Lower leg skin (tissue), 3 donors: ENCODE measurements around the gene S100A14.

Source experiments
- POLR2A ChIP-seq, 2 donors: fragments of 450-650 bp; IDR thresholded peaks; one replicate each; pipeline ENCODE4 v1.6.1; 2016 to 2017; ENCODE audit warnings: antibody characterized with exemption in 2 of 2, mild to moderate bottlenecking in 1 of 2, moderate library complexity in 1 of 2
- TF ChIP-seq, protein P1 (sequence below), 3 donors: fragments of 450-650 bp; IDR thresholded peaks; one replicate each; pipeline ENCODE4 v1.5.1; 2016; ENCODE audit warnings: antibody characterized with exemption in 3 of 3, mild to moderate bottlenecking in 3 of 3, moderate library complexity in 2 of 3

DNA sequence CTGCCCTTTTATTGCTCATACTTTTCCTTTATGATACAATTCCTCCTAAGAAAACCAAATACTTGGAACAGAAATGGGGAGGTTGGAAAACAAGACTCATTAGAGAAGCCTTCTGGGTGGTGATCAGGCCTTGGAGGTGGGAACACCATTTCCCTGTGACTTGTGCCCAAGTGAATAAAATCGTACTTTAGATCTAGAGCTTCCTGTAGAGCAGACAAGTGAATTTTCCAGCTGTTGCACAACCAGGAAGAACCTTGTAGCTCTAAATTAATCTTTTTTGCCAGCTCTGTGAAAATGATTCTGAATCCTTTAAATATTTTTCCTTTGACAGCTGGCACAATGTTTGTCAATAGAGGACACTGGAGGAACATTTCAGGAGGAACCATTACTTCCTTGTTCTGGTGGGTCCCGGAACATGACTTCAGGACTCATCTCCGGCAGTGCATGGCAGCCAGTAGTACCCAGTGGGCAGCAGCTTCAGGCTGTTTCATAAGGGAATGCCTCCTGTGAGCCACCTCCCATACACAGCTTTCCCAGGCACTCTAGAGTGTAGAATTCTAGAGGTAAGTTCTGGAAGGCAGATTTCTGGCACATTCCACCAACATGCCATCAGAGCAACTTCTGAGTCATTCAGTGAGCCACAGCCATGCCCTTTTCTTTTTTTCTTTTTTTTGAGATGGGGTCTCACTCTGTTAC is 36.8 kb upstream of the S100A14 start:
- TF ChIP-seq, protein P1, sequence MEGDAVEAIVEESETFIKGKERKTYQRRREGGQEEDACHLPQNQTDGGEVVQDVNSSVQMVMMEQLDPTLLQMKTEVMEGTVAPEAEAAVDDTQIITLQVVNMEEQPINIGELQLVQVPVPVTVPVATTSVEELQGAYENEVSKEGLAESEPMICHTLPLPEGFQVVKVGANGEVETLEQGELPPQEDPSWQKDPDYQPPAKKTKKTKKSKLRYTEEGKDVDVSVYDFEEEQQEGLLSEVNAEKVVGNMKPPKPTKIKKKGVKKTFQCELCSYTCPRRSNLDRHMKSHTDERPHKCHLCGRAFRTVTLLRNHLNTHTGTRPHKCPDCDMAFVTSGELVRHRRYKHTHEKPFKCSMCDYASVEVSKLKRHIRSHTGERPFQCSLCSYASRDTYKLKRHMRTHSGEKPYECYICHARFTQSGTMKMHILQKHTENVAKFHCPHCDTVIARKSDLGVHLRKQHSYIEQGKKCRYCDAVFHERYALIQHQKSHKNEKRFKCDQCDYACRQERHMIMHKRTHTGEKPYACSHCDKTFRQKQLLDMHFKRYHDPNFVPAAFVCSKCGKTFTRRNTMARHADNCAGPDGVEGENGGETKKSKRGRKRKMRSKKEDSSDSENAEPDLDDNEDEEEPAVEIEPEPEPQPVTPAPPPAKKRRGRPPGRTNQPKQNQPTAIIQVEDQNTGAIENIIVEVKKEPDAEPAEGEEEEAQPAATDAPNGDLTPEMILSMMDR (IDR thresholded peaks at IDR 0.05), result no peak
- no peak for TF ChIP-seq POLR2A (IDR thresholded peaks at IDR 0.05)
